Glutamatergic neuron (in vitro differentiated cells): ENCODE results near the gene ATXN2. TPM values are rescaled to one million over a fixed set of nuclear protein-coding genes. Genes with fewer than 3 reads are reported as not detected.
"Not testable (repeated sequence)": the region's sequence is repeated elsewhere in the genome, so short reads cannot be mapped to it uniquely, and the experiment has no call there.

Source experiments
- DNase-seq: peaks from one replicate; pipeline ENCODE4 v3.0.0; 2022
- H3K27ac Mint-ChIP-seq: one replicate; pipeline ENCODE4 v1.8.0; 2020; ENCODE audit warnings: mild to moderate bottlenecking, mixed read lengths, inconsistent platforms; ENCODE audit not compliant: unreplicated experiment
- H3K27me3 Mint-ChIP-seq: one replicate; pipeline ENCODE4 v1.8.0; 2020; ENCODE audit warnings: mild to moderate bottlenecking, moderate library complexity, mixed read lengths, inconsistent platforms; ENCODE audit not compliant: unreplicated experiment
- H3K36me3 Mint-ChIP-seq: one replicate; pipeline ENCODE4 v1.8.0; 2020; ENCODE audit warnings: mild to moderate bottlenecking, mixed read lengths, inconsistent platforms; ENCODE audit not compliant: unreplicated experiment
- H3K4me1 Mint-ChIP-seq: one replicate; pipeline ENCODE4 v1.8.0; 2020; ENCODE audit warnings: mild to moderate bottlenecking, low read depth, mixed read lengths, inconsistent platforms; ENCODE audit not compliant: unreplicated experiment
- H3K4me3 Mint-ChIP-seq: one replicate; pipeline ENCODE4 v1.8.0; 2020; ENCODE audit warnings: mild to moderate bottlenecking, mixed read lengths, inconsistent platforms; ENCODE audit not compliant: unreplicated experiment
- H3K9me3 Mint-ChIP-seq: one replicate; pipeline ENCODE4 v1.8.0; 2020; ENCODE audit warnings: mild to moderate bottlenecking, moderate library complexity, mixed read lengths, inconsistent platforms; ENCODE audit not compliant: unreplicated experiment
- CTCF ChIP-seq: fragments of 200-600 bp; sonication (generic); IDR thresholded peaks from one replicate; pipeline ENCODE4 v1.5.0; 2021; ENCODE audit not compliant: partially characterized antibody, unreplicated experiment
- total RNA-seq: library from RNA; stranded (reverse); fragmentation: NEBNext Ultra II Directional; extraction: Animal tissue kit (Norgen Biotek cat#: 25700); gene quantifications from one replicate; pipeline ENCODE4 v1.2.1, GENCODE V29; 2021; ENCODE audit not compliant: unreplicated experiment

Gene ATXN2
- total RNA-seq, 1 donor from 2014 or later: 80.8 TPM

- Mint-ChIP-seq H3K4me3 (no peak overlapping the region), H3K27me3 (no peaks in the 10 kb centered on the region), H3K4me1 (no peaks in the 10 kb centered on the region), H3K27ac (no peak overlapping the region), H3K9me3 (no peaks in the 10 kb centered on the region), H3K36me3 (no peaks in the 10 kb centered on the region)
- no peak for DNase-seq
- TF ChIP-seq CTCF: no peak
Measured at GRCh38 chr12:111519083-111519482, 80.0 kb downstream of the ATXN2 start.

GRCh38 chr12:111507719-111508118 lies 91.4 kb downstream of the ATXN2 start:
- H3K27me3 Mint-ChIP-seq, DNase-seq, H3K36me3 Mint-ChIP-seq, H3K9me3 Mint-ChIP-seq: not testable (repeated sequence)
- Mint-ChIP-seq H3K4me1 (peaks cover 16% of the 10 kb centered on the region), H3K27ac (peak overlapping the region; percentile 98), H3K4me3 (peak overlapping the region; percentile 63)

GRCh38 chr12:111507258-111507657 lies 91.9 kb downstream of the ATXN2 start:
- not testable (repeated sequence) for H3K9me3 Mint-ChIP-seq, H3K4me3 Mint-ChIP-seq, H3K36me3 Mint-ChIP-seq, DNase-seq, H3K27me3 Mint-ChIP-seq
- Mint-ChIP-seq H3K4me1 (peaks cover 16% of the 10 kb centered on the region), H3K27ac (peak overlapping the region; percentile 98)

GRCh38 chr12:111506260-111506659 lies 92.9 kb downstream of the ATXN2 start:
- H3K27ac Mint-ChIP-seq: peak overlapping the region; percentile 10
- peaks cover 5% of the 10 kb centered on the region for H3K27me3 Mint-ChIP-seq
- peaks cover 9% of the 10 kb centered on the region for H3K36me3 Mint-ChIP-seq
- H3K9me3 Mint-ChIP-seq: peaks cover 9% of the 10 kb centered on the region
- DNase-seq: no peak
- H3K4me3 Mint-ChIP-seq: no peak overlapping the region
- peaks cover 16% of the 10 kb centered on the region for H3K4me1 Mint-ChIP-seq
- TF ChIP-seq CTCF: no peak

- H3K27me3 Mint-ChIP-seq: peaks cover 5% of the 10 kb centered on the region
Measured at GRCh38 chr12:111505601-111506036, 93.5 kb downstream of the ATXN2 start.

GRCh38 chr12:111503116-111503515 lies 96.0 kb downstream of the ATXN2 start:
- no peak for DNase-seq
- Mint-ChIP-seq H3K27me3 (peaks cover 8% of the 10 kb centered on the region), H3K9me3 (peaks cover 11% of the 10 kb centered on the region), H3K4me3 (no peak overlapping the region), H3K4me1 (peaks cover 27% of the 10 kb centered on the region), H3K36me3 (peaks cover 9% of the 10 kb centered on the region), H3K27ac (peak overlapping the region; percentile 83)
- TF ChIP-seq CTCF: no peak

More at GRCh38 chr12:111505601-111506036, 93.5 kb downstream of the ATXN2 start:
- Mint-ChIP-seq H3K9me3 (peaks cover 11% of the 10 kb centered on the region), H3K4me3 (no peak overlapping the region), H3K27ac (peak overlapping the region; percentile 43), H3K36me3 (peaks cover 9% of the 10 kb centered on the region), H3K4me1 (peaks cover 16% of the 10 kb centered on the region)
- no peak for TF ChIP-seq CTCF
- no peak for DNase-seq
